Fibroblast of lung (primary cell): ENCODE data around the gene ATP8A2. TPM values are rescaled to one million over a fixed set of nuclear protein-coding genes. Genes with fewer than 3 reads are reported as not detected.

Experiments used
- DNase-seq, 2 donors: peaks; one replicate each; pipeline versions ENCODE4 v3.0.0 to v3.0.0-alpha.2; 2010; ENCODE audit warnings: low read depth in 2 of 2
- H2AFZ ChIP-seq: 2 replicates; pipeline ENCODE4 v1.5.1; 2012; ENCODE audit warnings: low read length, control low read depth, inconsistent platforms
- H3K27ac ChIP-seq: 2 replicates; pipeline ENCODE4 v1.5.1; 2011; ENCODE audit warnings: low read length, control low read depth; ENCODE audit not compliant: insufficient read depth
- H3K27me3 ChIP-seq: 2 replicates; pipeline ENCODE4 v1.5.1; 2011; ENCODE audit warnings: mild to moderate bottlenecking, low read length; ENCODE audit not compliant: control insufficient read depth, insufficient read depth
- H3K36me3 ChIP-seq: 2 replicates; pipeline ENCODE4 v1.5.1; 2011; ENCODE audit warnings: low read length; ENCODE audit not compliant: control insufficient read depth, insufficient read depth
- H3K4me1 ChIP-seq: 2 replicates; pipeline ENCODE4 v1.5.1; 2011; ENCODE audit warnings: low read length; ENCODE audit not compliant: control insufficient read depth, insufficient read depth; ENCODE audit errors: extremely low read depth
- H3K4me2 ChIP-seq: 2 replicates; pipeline ENCODE4 v1.5.1; 2011; ENCODE audit warnings: low read length, control low read depth; ENCODE audit not compliant: insufficient read depth; ENCODE audit errors: extremely low read depth
- H3K4me3 ChIP-seq, 4 experiments: fragments of 200-600 bp in 1 of 4; sonication (generic) in 1 of 4; replicated peaks in 1 of 4; 2 replicates each; pipeline ENCODE4 v1.5.1; 2011 to 2016; ENCODE audit warnings: low read length in 4 of 4, low read depth in 3 of 4, mild to moderate bottlenecking in 3 of 4, control low read depth in 2 of 4, inconsistent platforms in 1 of 4, mixed read lengths in 1 of 4; ENCODE audit not compliant: insufficient read depth in 1 of 4; ENCODE audit errors: control extremely low read depth in 1 of 4
- H3K79me2 ChIP-seq: 2 replicates; pipeline ENCODE4 v1.5.1; 2012; ENCODE audit warnings: mild to moderate bottlenecking, low read length, inconsistent platforms; ENCODE audit not compliant: control insufficient read depth, insufficient read depth
- H3K9ac ChIP-seq: 2 replicates; pipeline ENCODE4 v1.5.1; 2011; ENCODE audit warnings: mild to moderate bottlenecking, low read length, control low read depth; ENCODE audit not compliant: insufficient read depth
- H3K9me3 ChIP-seq: 2 replicates; pipeline ENCODE4 v1.5.1; 2012; ENCODE audit warnings: low read depth, low read length; ENCODE audit not compliant: control insufficient read depth, insufficient read depth
- H4K20me1 ChIP-seq: 2 replicates; pipeline ENCODE4 v1.5.1; 2011; ENCODE audit warnings: low read length; ENCODE audit not compliant: control insufficient read depth, insufficient read depth; ENCODE audit errors: extremely low read depth
- CTCF ChIP-seq, 2 donors: IDR thresholded peaks in 1 of 2; conservative IDR thresholded peaks in 1 of 2; 1 replicate in 1 of 2; 2 replicates in 1 of 2; pipeline ENCODE4 v1.5.1; 2011 to 2012; ENCODE audit warnings: low read length in 2 of 2, control low read depth in 1 of 2, inconsistent platforms in 1 of 2, low read depth in 1 of 2, mild to moderate bottlenecking in 1 of 2
- EZH2 ChIP-seq: IDR thresholded peaks from 2 replicates; pipeline ENCODE4 v1.5.1; 2012; ENCODE audit warnings: low read length, control low read depth, mild to moderate bottlenecking; ENCODE audit errors: missing control alignments
- polyA plus RNA-seq, 2 donors: library from polyadenylated mRNA; depleted of rRNA in 1 of 2; stranded (reverse) in 1 of 2; unstranded in 1 of 2; fragments of >200 nt; gene quantifications; 2 replicates each; pipeline ENCODE4 v1.2.1, GENCODE V29; 2011 to 2012; ENCODE audit warnings: missing spikeins in 1 of 2
- total RNA-seq: library from RNA; depleted of rRNA; stranded (reverse); fragments of >200 nt; gene quantifications from 2 replicates; pipeline ENCODE4 v1.2.1, GENCODE V29; 2014

ATP8A2 gene
- total and polyA plus RNA-seq, 2 donors (not counting 1 experiment from before 2014, with no cell fraction given), result under 0.01 to 0.01 TPM

- H3K4me1 ChIP-seq, result no peaks in the 10 kb centered on the region
- no peaks in the 10 kb centered on the region for H3K36me3 ChIP-seq
- H3K79me2 ChIP-seq, result no peaks in the 10 kb centered on the region
- H3K4me2 ChIP-seq, result no peak overlapping the region
- H2AFZ ChIP-seq, result no peak overlapping the region
- TF ChIP-seq EZH2 (no peak), CTCF (conservative IDR thresholded peaks at IDR 0.05 in 1 of 2, IDR thresholded peaks at IDR 0.05 in 1 of 2; ENCODE audit: low read depth in 1 of 2, low read length in 2 of 2) (no peak)
- no peak for DNase-seq
- H3K27me3 ChIP-seq, result no peaks in the 10 kb centered on the region
- H3K27ac ChIP-seq, result no peak overlapping the region
- no peaks in the 10 kb centered on the region for H3K9me3 ChIP-seq
- no peak overlapping the region for H3K9ac ChIP-seq
- no peaks in the 10 kb centered on the region for H4K20me1 ChIP-seq
- no peak overlapping the region for H3K4me3 ChIP-seq
Observed at GRCh38 chr13:26019251-26019650, 647.5 kb downstream of the ATP8A2 start.

GRCh38 chr13:26019881-26020870 lies 648.4 kb downstream of the ATP8A2 start:
- TF ChIP-seq CTCF (conservative IDR thresholded peaks at IDR 0.05 in 1 of 2, IDR thresholded peaks at IDR 0.05 in 1 of 2; ENCODE audit: low read depth in 1 of 2, low read length in 2 of 2) (no peak), EZH2 (no peak)
- no peak overlapping the region for H3K27ac ChIP-seq
- no peaks in the 10 kb centered on the region for H3K4me1 ChIP-seq
- no peaks in the 10 kb centered on the region for H3K9me3 ChIP-seq
- H3K4me2 ChIP-seq, result no peak overlapping the region
- H3K36me3 ChIP-seq, result no peaks in the 10 kb centered on the region
- DNase-seq, result peak; percentile 74 to 89
- no peak overlapping the region for H3K9ac ChIP-seq
- no peaks in the 10 kb centered on the region for H3K27me3 ChIP-seq
- no peaks in the 10 kb centered on the region for H4K20me1 ChIP-seq
- no peaks in the 10 kb centered on the region for H3K79me2 ChIP-seq
- H3K4me3 ChIP-seq, result no peak overlapping the region
- no peak overlapping the region for H2AFZ ChIP-seq

- no peak overlapping the region for H3K4me2 ChIP-seq
- H3K4me1 ChIP-seq, result no peaks in the 10 kb centered on the region
- H3K36me3 ChIP-seq, result no peaks in the 10 kb centered on the region
- H3K27me3 ChIP-seq, result no peaks in the 10 kb centered on the region
- no peaks in the 10 kb centered on the region for H3K9me3 ChIP-seq
- H4K20me1 ChIP-seq, result no peaks in the 10 kb centered on the region
- no peak overlapping the region for H2AFZ ChIP-seq
- no peak for TF ChIP-seq EZH2
- TF ChIP-seq CTCF (conservative IDR thresholded peaks at IDR 0.05 in 1 of 2, IDR thresholded peaks at IDR 0.05 in 1 of 2; ENCODE audit: low read depth in 1 of 2, low read length in 2 of 2), result no peak
- H3K79me2 ChIP-seq, result no peaks in the 10 kb centered on the region
- no peak for DNase-seq
- no peak overlapping the region for H3K9ac ChIP-seq
- H3K4me3 ChIP-seq, result no peak overlapping the region
- no peak overlapping the region for H3K27ac ChIP-seq
Observed at GRCh38 chr13:26020891-26021290, 649.1 kb downstream of the ATP8A2 start.
